H1 (cell line): Measurements from ENCODE around the gene HMGCLL1.

ENCODE experiments used
- CHD1 ChIP-seq: IDR thresholded peaks from 2 replicates; pipeline ENCODE4 v1.6.1; 2012; ENCODE audit warnings: low read depth, low read length, improper control_type of control experiment
- EP300 ChIP-seq, 2 experiments: IDR thresholded peaks; 1 replicate in 1 of 2; 2 replicates in 1 of 2; pipeline ENCODE4 v1.6.1; 2011 to 2012; ENCODE audit warnings: low read depth in 2 of 2, low read length in 2 of 2, mild to moderate bottlenecking in 2 of 2, borderline replicate concordance in 1 of 2, inconsistent platforms in 1 of 2, moderate library complexity in 1 of 2
- KDM5A ChIP-seq: fragments of 200-600 bp; IDR thresholded peaks from 2 replicates; pipeline ENCODE4 v1.7.1; 2012; ENCODE audit warnings: mild to moderate bottlenecking, low read length, inconsistent platforms, mixed read lengths
- MAFK ChIP-seq: IDR thresholded peaks from 2 replicates; pipeline ENCODE4 v1.6.1; 2012; ENCODE audit warnings: low read depth, mild to moderate bottlenecking, improper control_type of control experiment, low read length
- POLR2A ChIP-seq, 2 experiments: IDR thresholded peaks; 1 replicate in 1 of 2; 2 replicates in 1 of 2; pipeline ENCODE4 v1.6.1; 2011; ENCODE audit warnings: low read depth in 2 of 2, low read length in 2 of 2, mild to moderate bottlenecking in 2 of 2; ENCODE audit errors: control extremely low read depth in 1 of 2
- RBBP5 ChIP-seq: IDR thresholded peaks from 2 replicates; pipeline ENCODE4 v1.7.1; 2012; ENCODE audit warnings: low read depth, mild to moderate bottlenecking, inconsistent platforms, low read length, moderate library complexity, borderline replicate concordance
- RFX5 ChIP-seq: IDR thresholded peaks from 2 replicates; pipeline ENCODE4 v1.6.1; 2011; ENCODE audit warnings: low read depth, low read length, improper control_type of control experiment, borderline replicate concordance
- RXRA ChIP-seq: IDR thresholded peaks from 2 replicates; pipeline ENCODE4 v1.6.1; 2011; ENCODE audit warnings: low read depth, mild to moderate bottlenecking, low read length, moderate library complexity; ENCODE audit not compliant: insufficient read depth
- SP4 ChIP-seq: IDR thresholded peaks from 2 replicates; pipeline ENCODE4 v1.6.1; 2012; ENCODE audit warnings: low read length, inconsistent platforms
- SUZ12 ChIP-seq: fragments of 200-600 bp; sonication (generic); IDR thresholded peaks from 2 replicates; pipeline ENCODE4 v1.6.1; 2012; ENCODE audit warnings: mild to moderate bottlenecking, inconsistent platforms, low read length, moderate library complexity, mixed read lengths
- TCF12 ChIP-seq: IDR thresholded peaks from 2 replicates; pipeline ENCODE4 v1.6.1; 2011; ENCODE audit warnings: low read depth, mild to moderate bottlenecking, low read length
- TEAD4 ChIP-seq: IDR thresholded peaks from 2 replicates; pipeline ENCODE4 v1.6.1; 2012; ENCODE audit warnings: low read depth, low read length, inconsistent platforms, mixed read lengths
- TF ChIP-seq, protein P1 (sequence below), 3 experiments: IDR thresholded peaks; 1 replicate in 2 of 3; 2 replicates in 1 of 3; pipeline versions ENCODE4 v1.5.1 to v1.6.1; 2011; ENCODE audit warnings: low read length in 3 of 3, mild to moderate bottlenecking in 3 of 3, inconsistent platforms in 2 of 3, low read depth in 1 of 3, moderate library complexity in 1 of 3; ENCODE audit not compliant: insufficient read depth in 1 of 3; ENCODE audit errors: control extremely low read depth in 1 of 3

DNA sequence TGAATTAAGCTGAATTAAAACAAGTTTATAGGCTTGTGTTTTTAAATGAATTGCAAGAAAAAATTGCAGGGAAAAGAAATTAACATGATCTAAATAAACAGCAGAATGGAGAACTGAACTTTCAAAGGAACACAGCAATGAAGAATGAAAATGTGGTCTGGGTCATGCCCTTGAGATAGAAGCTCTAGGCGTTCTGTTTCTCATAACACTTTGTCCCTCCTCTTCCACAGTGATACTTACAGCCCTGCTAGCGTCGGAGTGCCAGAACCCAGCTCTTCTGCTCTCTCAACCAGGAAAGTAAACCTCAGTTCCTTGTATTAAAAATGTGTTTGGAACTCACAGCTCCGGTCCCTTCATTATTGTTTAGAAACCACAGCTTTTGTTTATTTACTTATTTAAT, 11.4 kb downstream of the HMGCLL1 start:
- no peak for TF ChIP-seq RFX5
- TF ChIP-seq TCF12, result no peak
- no peak for TF ChIP-seq POLR2A (IDR thresholded peaks at IDR 0.05; ENCODE audit: control extremely low read depth in 1 of 2, low read depth in 2 of 2, low read length in 2 of 2)
- TF ChIP-seq RXRA, result no peak
- TF ChIP-seq KDM5A, result no peak
- no peak for TF ChIP-seq TEAD4
- TF ChIP-seq, protein P1, sequence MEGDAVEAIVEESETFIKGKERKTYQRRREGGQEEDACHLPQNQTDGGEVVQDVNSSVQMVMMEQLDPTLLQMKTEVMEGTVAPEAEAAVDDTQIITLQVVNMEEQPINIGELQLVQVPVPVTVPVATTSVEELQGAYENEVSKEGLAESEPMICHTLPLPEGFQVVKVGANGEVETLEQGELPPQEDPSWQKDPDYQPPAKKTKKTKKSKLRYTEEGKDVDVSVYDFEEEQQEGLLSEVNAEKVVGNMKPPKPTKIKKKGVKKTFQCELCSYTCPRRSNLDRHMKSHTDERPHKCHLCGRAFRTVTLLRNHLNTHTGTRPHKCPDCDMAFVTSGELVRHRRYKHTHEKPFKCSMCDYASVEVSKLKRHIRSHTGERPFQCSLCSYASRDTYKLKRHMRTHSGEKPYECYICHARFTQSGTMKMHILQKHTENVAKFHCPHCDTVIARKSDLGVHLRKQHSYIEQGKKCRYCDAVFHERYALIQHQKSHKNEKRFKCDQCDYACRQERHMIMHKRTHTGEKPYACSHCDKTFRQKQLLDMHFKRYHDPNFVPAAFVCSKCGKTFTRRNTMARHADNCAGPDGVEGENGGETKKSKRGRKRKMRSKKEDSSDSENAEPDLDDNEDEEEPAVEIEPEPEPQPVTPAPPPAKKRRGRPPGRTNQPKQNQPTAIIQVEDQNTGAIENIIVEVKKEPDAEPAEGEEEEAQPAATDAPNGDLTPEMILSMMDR (IDR thresholded peaks at IDR 0.05; ENCODE audit: control extremely low read depth in 1 of 3, insufficient read depth in 1 of 3, low read depth in 1 of 3, low read length in 3 of 3), result no peak
- TF ChIP-seq RBBP5, result no peak
- no peak for TF ChIP-seq EP300 (IDR thresholded peaks at IDR 0.05; ENCODE audit: borderline replicate concordance in 1 of 2, low read depth in 2 of 2, low read length in 2 of 2)
- no peak for TF ChIP-seq MAFK
- no peak for TF ChIP-seq SUZ12
- TF ChIP-seq CHD1, result no peak
- TF ChIP-seq SP4, result no peak
